ENCODE measurements around the gene PNLIPRP3. TPM values are rescaled to one million over a fixed set of nuclear protein-coding genes. Genes with fewer than 3 reads are reported as not detected.

PNLIPRP3 gene
- not detected in 2 replicates for total RNA-seq

GRCh38 chr10:116427671-116428070 lies at the start of gene PNLIPRP3:
TSS of gene PNLIPRP3 (plus strand) at chr10:116427847. CDS start at chr10:116428013, 166 bp downstream.

Other genes starting within 250 kb of the PNLIPRP3 start
- gene GFRA1, start 154.6 kb upstream of the PNLIPRP3 start, total RNA-seq: 5.1 and 33.4 TPM in 2 replicates
- gene CCDC172, start 103.4 kb upstream of the PNLIPRP3 start, total RNA-seq: not detected in 2 replicates
- not detected in 2 replicates for gene PNLIP, start 118.1 kb downstream of the PNLIPRP3 start, total RNA-seq
- gene PNLIPRP1, start 163.1 kb downstream of the PNLIPRP3 start, total RNA-seq: not detected in 2 replicates
- not detected in 2 replicates for gene PNLIPRP2, start 193.1 kb downstream of the PNLIPRP3 start, total RNA-seq